Measurements from ENCODE around the gene PFKFB2. TPM values are rescaled to one million over a fixed set of nuclear protein-coding genes. Genes with fewer than 3 reads are reported as not detected.

PFKFB2 gene
- total RNA-seq, 2 experiments from 2014 or later, result 3.2 to 4.0 TPM

DNA sequence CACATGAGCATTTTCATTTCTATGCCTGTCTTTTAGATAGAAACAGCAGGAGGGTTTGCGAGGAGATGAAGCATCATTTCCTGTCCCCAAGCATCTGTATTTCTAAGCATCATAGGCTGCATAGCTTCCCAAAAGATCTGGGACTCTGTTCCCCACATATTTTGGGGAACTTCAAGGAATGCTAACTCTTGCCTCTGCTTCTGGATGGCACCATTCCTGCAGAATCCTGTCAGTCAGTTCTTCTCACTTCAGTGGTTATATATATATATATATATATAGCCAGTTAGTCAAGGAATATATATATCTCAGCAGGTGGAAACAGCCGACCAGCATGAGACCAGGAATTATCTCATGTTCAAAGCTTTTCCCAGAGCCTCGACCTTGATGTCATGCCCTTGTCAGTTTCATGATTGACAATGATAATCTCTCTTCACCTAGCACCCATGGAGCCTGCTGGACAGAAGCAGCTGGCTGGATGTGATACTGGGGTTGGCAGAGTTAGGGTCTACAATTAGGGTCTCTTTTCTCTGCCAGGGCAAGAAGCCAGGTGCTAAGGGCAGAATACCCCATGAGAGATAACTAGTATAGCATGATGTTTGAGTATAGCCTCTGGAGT, 2.4 kb downstream of the PFKFB2 start:
- ChIA-PET POLR2A (no interaction called here), CTCF (no interaction called here)
- Mint-ChIP-seq H3K4me1 (ENCODE audit: low read depth) (peaks cover 38% of the 10 kb centered on the region), H3K27me3 (no peaks in the 10 kb centered on the region), H3K36me3 (ENCODE audit: low read depth) (peaks cover 7% of the 10 kb centered on the region), H3K9me3 (no peaks in the 10 kb centered on the region), H3K4me3 (peak overlapping the region; percentile 98), H3K27ac (peak overlapping the region; percentile 56)
- Histone ChIP-seq H3K4me3 (ENCODE audit: low read length) (no peak overlapping the region), H3K27ac (ENCODE audit: low read depth in 1 of 2, low read length in 2 of 2) (no peak overlapping the region), H3K27me3 (ENCODE audit: control insufficient read depth in 1 of 2, insufficient read depth in 2 of 2, low read length in 2 of 2) (no peaks in the 10 kb centered on the region), H3K9me3 (ENCODE audit: control insufficient read depth in 1 of 2, insufficient read depth in 1 of 2, low read length in 2 of 2) (no peaks in the 10 kb centered on the region), H3K4me1 (ENCODE audit: insufficient read depth, low read length) (peaks cover 25% of the 10 kb centered on the region), H3K36me3 (ENCODE audit: insufficient read depth, low read length) (no peaks in the 10 kb centered on the region)
- intact Hi-C loops (cut with DNase I, micrococcal nuclease), result loop anchor here in 1 of 2 experiments (10.0 kb wide), 1 partner anchor 699 kb away; the partner anchor contains the start of gene CD46
- no peak for ATAC-seq (ENCODE audit: poor library complexity)
- no peak for DNase-seq
- TF ChIP-seq, protein P1, sequence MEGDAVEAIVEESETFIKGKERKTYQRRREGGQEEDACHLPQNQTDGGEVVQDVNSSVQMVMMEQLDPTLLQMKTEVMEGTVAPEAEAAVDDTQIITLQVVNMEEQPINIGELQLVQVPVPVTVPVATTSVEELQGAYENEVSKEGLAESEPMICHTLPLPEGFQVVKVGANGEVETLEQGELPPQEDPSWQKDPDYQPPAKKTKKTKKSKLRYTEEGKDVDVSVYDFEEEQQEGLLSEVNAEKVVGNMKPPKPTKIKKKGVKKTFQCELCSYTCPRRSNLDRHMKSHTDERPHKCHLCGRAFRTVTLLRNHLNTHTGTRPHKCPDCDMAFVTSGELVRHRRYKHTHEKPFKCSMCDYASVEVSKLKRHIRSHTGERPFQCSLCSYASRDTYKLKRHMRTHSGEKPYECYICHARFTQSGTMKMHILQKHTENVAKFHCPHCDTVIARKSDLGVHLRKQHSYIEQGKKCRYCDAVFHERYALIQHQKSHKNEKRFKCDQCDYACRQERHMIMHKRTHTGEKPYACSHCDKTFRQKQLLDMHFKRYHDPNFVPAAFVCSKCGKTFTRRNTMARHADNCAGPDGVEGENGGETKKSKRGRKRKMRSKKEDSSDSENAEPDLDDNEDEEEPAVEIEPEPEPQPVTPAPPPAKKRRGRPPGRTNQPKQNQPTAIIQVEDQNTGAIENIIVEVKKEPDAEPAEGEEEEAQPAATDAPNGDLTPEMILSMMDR (IDR thresholded peaks at IDR 0.05), result no peak

DNA sequence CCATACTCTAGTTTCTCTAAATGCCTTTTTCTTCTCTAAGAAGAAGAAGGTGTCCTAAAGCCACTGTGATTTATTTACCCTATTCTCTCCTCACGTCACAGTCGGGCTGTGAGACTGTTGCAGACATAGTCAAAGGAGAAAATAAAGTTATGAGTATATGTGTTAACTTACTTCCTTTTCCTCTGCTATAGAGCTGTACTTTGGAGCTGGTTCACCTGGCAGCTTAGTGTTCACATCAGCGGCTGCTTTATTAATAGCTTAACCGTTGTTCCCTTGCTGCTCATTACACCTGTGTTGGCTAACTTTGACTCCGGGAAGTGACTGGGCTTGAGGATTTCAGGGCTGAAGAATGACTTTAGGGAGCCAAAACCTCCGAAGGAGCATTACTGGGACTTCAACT, 3.6 kb downstream of the PFKFB2 start:
- no peaks in the 10 kb centered on the region for H3K9me3 ChIP-seq (ENCODE audit: control insufficient read depth in 1 of 2, insufficient read depth in 1 of 2, low read length in 2 of 2)
- intact Hi-C loops (cut with DNase I, micrococcal nuclease), result loop anchor here in 1 of 2 experiments (10.0 kb wide), 1 partner anchor 698 kb away; the partner anchor contains the start of gene CD46
- Mint-ChIP-seq H3K36me3 (ENCODE audit: low read depth) (peaks cover 7% of the 10 kb centered on the region), H3K27ac (no peak overlapping the region), H3K4me3 (no peak overlapping the region), H3K4me1 (ENCODE audit: low read depth) (peaks cover 29% of the 10 kb centered on the region), H3K9me3 (no peaks in the 10 kb centered on the region), H3K27me3 (no peaks in the 10 kb centered on the region)
- TF ChIP-seq, protein P1 (IDR thresholded peaks at IDR 0.05), result no peak
- H3K27me3 ChIP-seq (ENCODE audit: control insufficient read depth in 1 of 2, insufficient read depth in 2 of 2, low read length in 2 of 2), result no peaks in the 10 kb centered on the region
- DNase-seq (no peak), ATAC-seq (ENCODE audit: poor library complexity) (no peak)
- ChIA-PET CTCF (interaction anchor here (0.7 kb wide), 1 partner anchor 28 kb away, joined by 3 read pairs; no protein-coding TSS in a partner anchor), POLR2A (no interaction called here)
- no peaks in the 10 kb centered on the region for H3K36me3 ChIP-seq (ENCODE audit: insufficient read depth, low read length)
- no peak overlapping the region for H3K4me3 ChIP-seq (ENCODE audit: low read length)
- H3K4me1 ChIP-seq (ENCODE audit: insufficient read depth, low read length), result peaks cover 16% of the 10 kb centered on the region
- H3K27ac ChIP-seq (ENCODE audit: low read depth in 1 of 2, low read length in 2 of 2), result no peak overlapping the region

DNA sequence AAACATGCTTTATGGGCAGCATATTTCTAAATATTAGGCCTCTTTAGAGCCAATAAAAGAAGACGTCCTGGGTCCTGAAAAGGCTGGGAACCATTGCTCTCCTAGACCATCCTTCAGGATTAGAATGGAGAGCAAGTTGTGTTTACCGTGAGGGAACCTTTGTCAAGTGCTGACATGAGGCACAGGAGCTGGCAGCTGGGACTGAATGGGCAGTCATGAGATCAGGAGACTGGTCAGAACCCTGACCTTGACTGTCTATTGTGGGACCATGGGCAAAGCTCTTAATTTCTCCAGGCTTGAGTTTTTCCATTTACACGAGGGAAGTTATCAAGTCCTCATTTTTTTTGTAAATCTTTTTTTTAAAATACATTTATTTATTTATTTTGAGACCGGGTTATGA, 5.2 kb downstream of the PFKFB2 start:
- CTCF ChIA-PET, result no interaction called here
- H3K9me3 Mint-ChIP-seq, result no peaks in the 10 kb centered on the region

More for the DNA sequence above, 5.2 kb downstream of the PFKFB2 start:
- peaks cover 3% of the 10 kb centered on the region for H3K36me3 ChIP-seq (ENCODE audit: insufficient read depth, low read length)
- H3K4me3 ChIP-seq (ENCODE audit: low read length), result no peak overlapping the region
- Mint-ChIP-seq H3K27ac (no peak overlapping the region), H3K4me1 (ENCODE audit: low read depth) (peaks cover 14% of the 10 kb centered on the region), H3K27me3 (no peaks in the 10 kb centered on the region), H3K36me3 (ENCODE audit: low read depth) (peaks cover 16% of the 10 kb centered on the region), H3K4me3 (no peak overlapping the region)
- H3K27me3 ChIP-seq (ENCODE audit: control insufficient read depth in 1 of 2, insufficient read depth in 2 of 2, low read length in 2 of 2), result no peaks in the 10 kb centered on the region
- no peak overlapping the region for H3K27ac ChIP-seq (ENCODE audit: low read depth in 1 of 2, low read length in 2 of 2)
- H3K4me1 ChIP-seq (ENCODE audit: insufficient read depth, low read length), result peaks cover 5% of the 10 kb centered on the region
- no peaks in the 10 kb centered on the region for H3K9me3 ChIP-seq (ENCODE audit: control insufficient read depth in 1 of 2, insufficient read depth in 1 of 2, low read length in 2 of 2)
- ATAC-seq (ENCODE audit: poor library complexity) (no peak), DNase-seq (no peak)
- TF ChIP-seq, protein P1 (IDR thresholded peaks at IDR 0.05), result no peak
- POLR2A ChIA-PET, result no interaction called here
- intact Hi-C loops (cut with DNase I, micrococcal nuclease), result loop anchor here in 1 of 2 experiments (10.0 kb wide), 1 partner anchor 697 kb away; the partner anchor contains the start of gene CD46
